ENCODE data around the gene WDR48.

WDR48 gene

DNA sequence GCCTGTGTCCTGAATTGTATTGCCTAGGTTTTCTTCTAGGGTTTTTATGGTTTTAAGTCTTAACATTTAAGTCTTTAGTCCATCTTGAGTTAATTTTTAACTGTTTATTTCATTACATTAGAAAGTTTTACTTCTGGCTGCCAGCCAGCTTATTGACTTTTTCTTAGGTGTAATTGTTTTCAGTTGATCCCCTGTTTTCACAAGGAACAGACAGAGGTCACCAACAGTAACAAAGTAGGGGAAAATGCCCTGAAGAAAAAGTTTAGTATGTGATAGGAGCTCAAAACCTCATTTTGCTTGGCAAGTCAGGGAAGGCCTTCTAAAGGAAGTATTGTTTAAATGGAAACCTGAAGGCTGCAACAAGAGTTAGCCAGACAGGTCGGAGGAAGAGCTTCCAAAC, 10.4 kb downstream of the WDR48 start:
- TF ChIP-seq, protein P1, sequence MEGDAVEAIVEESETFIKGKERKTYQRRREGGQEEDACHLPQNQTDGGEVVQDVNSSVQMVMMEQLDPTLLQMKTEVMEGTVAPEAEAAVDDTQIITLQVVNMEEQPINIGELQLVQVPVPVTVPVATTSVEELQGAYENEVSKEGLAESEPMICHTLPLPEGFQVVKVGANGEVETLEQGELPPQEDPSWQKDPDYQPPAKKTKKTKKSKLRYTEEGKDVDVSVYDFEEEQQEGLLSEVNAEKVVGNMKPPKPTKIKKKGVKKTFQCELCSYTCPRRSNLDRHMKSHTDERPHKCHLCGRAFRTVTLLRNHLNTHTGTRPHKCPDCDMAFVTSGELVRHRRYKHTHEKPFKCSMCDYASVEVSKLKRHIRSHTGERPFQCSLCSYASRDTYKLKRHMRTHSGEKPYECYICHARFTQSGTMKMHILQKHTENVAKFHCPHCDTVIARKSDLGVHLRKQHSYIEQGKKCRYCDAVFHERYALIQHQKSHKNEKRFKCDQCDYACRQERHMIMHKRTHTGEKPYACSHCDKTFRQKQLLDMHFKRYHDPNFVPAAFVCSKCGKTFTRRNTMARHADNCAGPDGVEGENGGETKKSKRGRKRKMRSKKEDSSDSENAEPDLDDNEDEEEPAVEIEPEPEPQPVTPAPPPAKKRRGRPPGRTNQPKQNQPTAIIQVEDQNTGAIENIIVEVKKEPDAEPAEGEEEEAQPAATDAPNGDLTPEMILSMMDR (IDR thresholded peaks at IDR 0.05; ENCODE audit: borderline replicate concordance, control extremely low read depth, extremely low read depth, insufficient read depth, missing control alignments), result no peak
- in situ Hi-C loops (cut with MboI; ENCODE audit: low sequenced_read_pairs, unreplicated experiment), result no loop called here
- DNase-seq (ENCODE audit: low spot score), result no peak

DNA sequence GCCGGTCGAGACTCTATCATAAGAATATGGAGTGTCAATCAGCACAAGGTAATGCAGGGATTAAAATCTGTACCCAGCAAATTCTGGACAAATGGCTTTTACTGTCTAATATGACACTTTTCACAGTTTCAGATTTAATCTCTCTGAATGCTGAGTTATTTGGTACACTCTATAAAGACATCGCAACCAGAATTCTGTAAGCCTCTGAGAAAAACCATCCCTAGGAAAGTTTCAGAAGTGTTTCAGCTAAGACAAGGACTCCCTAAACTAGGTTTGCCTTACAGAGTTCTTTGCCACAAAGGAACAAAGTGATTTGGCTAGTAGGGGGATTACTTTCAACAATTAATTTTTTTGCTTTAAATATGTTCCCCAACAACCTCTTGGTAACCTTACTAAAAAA, 11.3 kb downstream of the WDR48 start:
- in situ Hi-C loops (cut with MboI; ENCODE audit: low sequenced_read_pairs, unreplicated experiment), result no loop called here
- TF ChIP-seq, protein P1 (IDR thresholded peaks at IDR 0.05; ENCODE audit: borderline replicate concordance, control extremely low read depth, extremely low read depth, insufficient read depth, missing control alignments), result no peak
- DNase-seq (ENCODE audit: low spot score), result no peak

DNA sequence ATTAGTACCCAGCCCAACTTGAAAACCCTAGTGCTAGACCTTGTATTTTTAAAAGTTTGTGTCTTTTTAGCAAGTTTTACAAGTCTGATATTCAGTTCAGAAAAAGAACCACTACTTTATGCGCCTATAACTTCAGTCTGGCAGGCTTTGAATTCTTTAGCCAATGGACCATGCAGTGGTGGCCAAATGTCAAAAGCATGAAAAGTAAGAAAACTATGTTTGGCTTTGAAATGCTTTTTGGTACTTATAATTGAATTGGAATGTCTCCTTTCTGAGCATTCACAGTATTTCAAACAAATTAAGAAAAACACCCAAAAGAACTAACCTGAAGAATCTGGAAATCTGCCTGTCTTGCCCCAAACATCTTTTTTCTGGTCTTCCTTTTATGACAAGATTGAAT, 12.8 kb downstream of the WDR48 start:
- TF ChIP-seq, protein P1 (IDR thresholded peaks at IDR 0.05; ENCODE audit: borderline replicate concordance, control extremely low read depth, extremely low read depth, insufficient read depth, missing control alignments), result no peak
- DNase-seq (ENCODE audit: low spot score), result no peak
- in situ Hi-C loops (cut with MboI; ENCODE audit: low sequenced_read_pairs, unreplicated experiment), result no loop called here

DNA sequence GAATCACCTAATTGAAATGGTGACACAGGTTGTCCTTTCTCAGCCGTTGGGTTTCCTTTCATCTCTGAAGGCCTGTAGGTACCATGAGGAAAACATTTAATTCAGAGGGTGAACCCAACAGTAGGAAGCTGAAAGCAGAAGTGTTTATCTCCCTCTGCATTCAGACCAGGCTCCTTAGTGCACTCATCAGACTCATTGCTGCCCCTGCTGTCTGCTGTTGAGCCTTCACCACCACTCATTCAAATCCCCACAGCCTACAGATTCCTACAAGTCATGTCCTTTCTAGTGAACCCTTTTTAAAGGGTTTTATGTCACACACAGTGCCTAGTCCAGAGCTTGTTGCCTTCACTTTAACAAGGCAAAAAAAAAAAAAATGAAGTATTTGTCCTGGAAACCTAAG, 13.4 kb downstream of the WDR48 start:
- TF ChIP-seq, protein P1 (IDR thresholded peaks at IDR 0.05; ENCODE audit: borderline replicate concordance, control extremely low read depth, extremely low read depth, insufficient read depth, missing control alignments), result peak; percentile 47
- in situ Hi-C loops (cut with MboI; ENCODE audit: low sequenced_read_pairs, unreplicated experiment), result no loop called here
- DNase-seq (ENCODE audit: low spot score), result peak; percentile 50

DNA sequence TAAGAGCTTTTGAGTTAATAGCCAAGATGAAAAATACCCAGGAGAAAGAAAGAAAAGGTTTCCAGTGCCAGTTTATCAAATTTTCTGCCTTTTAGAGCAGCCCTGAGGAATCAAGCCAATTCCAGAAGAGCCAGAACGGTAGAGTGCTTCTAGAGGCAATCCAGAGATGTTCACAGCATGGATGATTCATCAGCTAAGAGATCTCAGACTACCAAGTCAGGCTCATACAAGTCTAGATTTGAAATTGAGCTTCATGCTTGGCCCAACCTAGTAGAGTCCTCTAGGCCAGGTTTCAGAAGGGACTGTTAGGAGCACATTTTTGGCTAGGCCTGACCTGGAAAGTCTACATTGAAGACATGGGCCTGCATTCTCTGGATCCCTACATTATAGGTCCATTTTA, 15.5 kb downstream of the WDR48 start:
- DNase-seq (ENCODE audit: low spot score), result no peak
- TF ChIP-seq, protein P1 (IDR thresholded peaks at IDR 0.05; ENCODE audit: borderline replicate concordance, control extremely low read depth, extremely low read depth, insufficient read depth, missing control alignments), result no peak
- in situ Hi-C loops (cut with MboI; ENCODE audit: low sequenced_read_pairs, unreplicated experiment), result no loop called here

DNA sequence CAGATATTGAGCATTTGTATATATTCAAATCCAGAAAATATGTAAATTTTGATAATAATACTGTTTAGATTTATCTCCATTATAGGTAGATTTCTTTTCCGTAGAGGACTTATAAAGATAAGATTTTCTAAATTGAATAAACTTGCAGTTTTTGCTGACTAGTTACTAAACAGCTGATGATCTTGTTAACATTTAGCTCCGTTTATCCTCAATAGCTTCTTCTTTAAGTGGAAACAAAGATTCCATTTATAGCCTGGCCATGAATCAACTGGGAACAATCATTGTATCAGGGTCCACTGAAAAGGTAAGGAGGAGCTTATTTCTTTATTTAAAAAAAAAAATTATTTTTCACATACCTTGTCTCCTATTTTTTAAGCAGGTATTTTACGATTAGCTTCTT, 16.7 kb downstream of the WDR48 start:
- TF ChIP-seq, protein P1 (IDR thresholded peaks at IDR 0.05; ENCODE audit: borderline replicate concordance, control extremely low read depth, extremely low read depth, insufficient read depth, missing control alignments), result no peak
- in situ Hi-C loops (cut with MboI; ENCODE audit: low sequenced_read_pairs, unreplicated experiment), result no loop called here
- no peak for DNase-seq (ENCODE audit: low spot score)

DNA sequence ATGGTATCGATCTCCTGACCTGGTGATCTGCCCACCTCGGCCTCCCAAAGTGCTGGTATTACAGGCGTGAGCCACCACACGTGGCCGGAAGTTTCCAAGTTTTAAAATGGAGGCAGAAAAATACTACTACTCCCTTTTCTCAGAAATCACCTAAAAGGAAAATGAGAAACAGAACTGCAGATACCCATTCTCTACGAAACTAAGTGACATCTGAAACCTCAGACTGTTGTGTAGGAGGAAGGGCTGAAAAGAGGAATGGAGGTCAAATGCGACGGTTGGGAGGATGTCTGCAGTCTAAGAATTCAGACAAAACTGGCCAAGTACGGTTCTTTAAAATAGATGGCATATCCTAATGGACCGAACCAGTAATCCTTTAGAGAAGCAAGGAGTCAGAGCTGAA, 24.1 kb downstream of the WDR48 start:
- no peak for DNase-seq (ENCODE audit: low spot score)
- TF ChIP-seq, protein P1 (IDR thresholded peaks at IDR 0.05; ENCODE audit: borderline replicate concordance, control extremely low read depth, extremely low read depth, insufficient read depth, missing control alignments), result no peak
- in situ Hi-C loops (cut with MboI; ENCODE audit: low sequenced_read_pairs, unreplicated experiment), result no loop called here
